HepG2 (cell line): ENCODE measurements around the gene SLC1A3. TPM values are rescaled to one million over a fixed set of nuclear protein-coding genes. Genes with fewer than 3 reads are reported as not detected.

Source experiments
- ATAC-seq: fragments of 200-7000 bp; cut with Tn5 transposase; 3 replicates; pipeline ENCODE4 v1.9.1; 2020; ENCODE audit warnings: mild to moderate bottlenecking, moderate library complexity
- BruUV-seq: library from RNA; stranded (reverse); fragments of 400-500 nt; replicated peaks from 2 replicates; lab custom pipeline; 2021; lab: Mats Ljungman, UMichigan
- CTCF ChIA-PET: fragments of 300-600 bp; formaldehyde crosslinking; extraction: SDS; loops from one replicate; lab custom pipeline; 2021; ENCODE audit warnings: low total read pairs, inconsistent platforms, low intra/inter-chr PET ratio; lab: Yijun Ruan, JAX
- POLR2A ChIA-PET: fragments of 350-600 bp; sonication (Branson Sonifier 250); formaldehyde crosslinking; loops from one replicate; lab custom pipeline; 2020; ENCODE audit warnings: antibody characterized with exemption, inconsistent platforms; lab: Yijun Ruan, JAX
- DNase-seq: peaks from one replicate; pipeline ENCODE4 v3.0.0-alpha.2; 2015; ENCODE audit warnings: low spot score
- FAIRE-seq: peaks from 3 replicates; lab custom pipeline; 2011; peaks lifted over from hg19 to GRCh38; lab: Jason Lieb, UNC
- H2AFZ ChIP-seq: one replicate; pipeline ENCODE4 v1.6.1; 2011; ENCODE audit warnings: low read length, inconsistent platforms
- H3K27ac ChIP-seq: fragments of 300-600 bp; 3 replicates; pipeline ENCODE4 v1.8.0; 2011; ENCODE audit warnings: mixed run types, mild to moderate bottlenecking, mixed read lengths, low read length, inconsistent platforms; ENCODE audit not compliant: insufficient read depth; ENCODE audit errors: extremely low read length
- H3K27me3 ChIP-seq, 2 experiments: fragments of 200-600 bp in 1 of 2; 2 replicates in 1 of 2; 3 replicates in 1 of 2; pipeline versions ENCODE4 v1.6.0 to v1.8.0; 2011; ENCODE audit warnings: low read length in 2 of 2, mild to moderate bottlenecking in 2 of 2, moderate library complexity in 2 of 2, inconsistent platforms in 1 of 2; ENCODE audit not compliant: insufficient read depth in 2 of 2, control insufficient read depth in 1 of 2
- H3K36me3 ChIP-seq, 2 experiments: fragments of 200-600 bp in 1 of 2; replicated peaks in 1 of 2; 2 replicates in 1 of 2; 3 replicates in 1 of 2; pipeline versions ENCODE4 v1.5.1 to v1.8.0; 2011; ENCODE audit warnings: low read length in 2 of 2, inconsistent platforms in 1 of 2; ENCODE audit not compliant: insufficient read depth in 2 of 2, control insufficient read depth in 1 of 2
- H3K4me1 ChIP-seq: 2 replicates; pipeline ENCODE4 v1.5.1; 2012; ENCODE audit warnings: low read length, inconsistent platforms; ENCODE audit not compliant: insufficient read depth
- H3K4me2 ChIP-seq: 2 replicates; pipeline ENCODE4 v1.6.0; 2011; ENCODE audit warnings: low read depth, low read length, inconsistent platforms
- H3K4me3 ChIP-seq, 3 experiments: fragments of 200-600 bp in 1 of 3; sonication (generic), shearing (Covaris generic) in 1 of 3; replicated peaks in 1 of 3; 2 replicates each; pipeline ENCODE4 v1.5.1; 2011 to 2016; ENCODE audit warnings: low read length in 3 of 3, inconsistent platforms in 2 of 3, low read depth in 2 of 3, mild to moderate bottlenecking in 2 of 3, control low read depth in 1 of 3, mixed read lengths in 1 of 3; ENCODE audit not compliant: insufficient read depth in 1 of 3
- H3K79me2 ChIP-seq: one replicate; pipeline ENCODE4 v1.6.1; 2011; ENCODE audit warnings: low read length, inconsistent platforms; ENCODE audit not compliant: insufficient read depth
- H3K9ac ChIP-seq: 2 replicates; pipeline ENCODE4 v1.6.0; 2011; ENCODE audit warnings: mild to moderate bottlenecking, low read depth, low read length, inconsistent platforms; ENCODE audit not compliant: insufficient read depth
- H3K9me3 ChIP-seq: 2 replicates; pipeline ENCODE4 v1.5.1; 2012; ENCODE audit warnings: mild to moderate bottlenecking, low read length
- H4K20me1 ChIP-seq: 2 replicates; pipeline ENCODE4 v1.6.0; 2011; ENCODE audit warnings: inconsistent platforms, mild to moderate bottlenecking, low read length, moderate library complexity; ENCODE audit not compliant: insufficient read depth
- CENPX ChIP-seq: sonication (generic); formaldehyde crosslinking; IDR thresholded peaks from 2 replicates; pipeline ENCODE4 v1.9.0; 2021; ENCODE audit warnings: mild to moderate bottlenecking, missing genetic modification reagents, moderate library complexity
- NBN ChIP-seq: fragments of 450-650 bp; conservative IDR thresholded peaks from 2 replicates; pipeline ENCODE4 v1.6.1; 2017
- RERE ChIP-seq: IDR thresholded peaks from 2 replicates; pipeline ENCODE4 v1.6.1; 2016; ENCODE audit warnings: low read depth, missing genetic modification reagents, missing compliant biosample characterization
- SNAPC2 ChIP-seq: sonication (generic); formaldehyde crosslinking; IDR thresholded peaks from 2 replicates; pipeline ENCODE4 v1.8.1; 2022; ENCODE audit warnings: mild to moderate bottlenecking, missing genetic modification reagents
- ZNF513 ChIP-seq: sonication (generic); formaldehyde crosslinking; conservative IDR thresholded peaks from 2 replicates; pipeline ENCODE4 v1.5.0; 2020; ENCODE audit warnings: missing genetic modification reagents
- WGBS: methylation state at CpG from one replicate; pipeline ENCODE4 v1.1.6; 2017; ENCODE audit warnings: low lambda C conversion rate; 5-methylcytosine and 5-hydroxymethylcytosine counted together
- in situ Hi-C: cut with HindIII; loops from 2 replicates; pipeline ENCODE4 v1.10.0; 2017; ENCODE audit warnings: low pct_unique_long_range_greater_than_20kb; ENCODE audit not compliant: extremely low pct_ligation_motif_present
- intact Hi-C: fragments of 100-400 bp; cut with micrococcal nuclease; formaldehyde crosslinking; loops from one replicate; pipeline ENCODE4 v1.10.0; 2022; ENCODE audit not compliant: unreplicated experiment
- polyA plus RNA-seq, 8 experiments: library from polyadenylated mRNA; depleted of rRNA in 3 of 8; stranded (reverse) in 7 of 8; unstranded in 1 of 8; fragments of >200 nt; fragmentation: Illumina TruSeq in 4 of 8; extraction: Trizol in 4 of 8; gene quantifications; 2 replicates each; pipeline versions ENCODE4 v1.2.1 to v1.2.3, GENCODE V29; 2011 to 2016; ENCODE audit warnings: low read depth in 4 of 8, missing spikeins in 1 of 8, mixed read lengths in 1 of 8; ENCODE audit not compliant: insufficient read depth in 1 of 8
- total RNA-seq, 5 experiments: library from RNA; depleted of rRNA; stranded (reverse); fragments of >200 nt; fragmentation: Illumina TruSeq; extraction: Trizol; gene quantifications; 2 replicates each; pipeline ENCODE4 v1.2.3, GENCODE V29; 2016; ENCODE audit warnings: low read depth in 1 of 5

Gene SLC1A3
- total and polyA plus RNA-seq, 2 of the 13 experiments (the other 11 are each of a cell fraction or from before 2014, with no cell fraction given): 0.09 TPM; not detected in 1

- no peak overlapping the region for H3K4me3 ChIP-seq
- in situ Hi-C loops (loop anchor here (10.0 kb wide), 1 partner anchor 272 kb away; no protein-coding TSS in a partner anchor), intact Hi-C loops (no loop called here)
- no peak for ATAC-seq
- no peaks in the 10 kb centered on the region for H3K79me2 ChIP-seq
- no peak for DNase-seq
- no peak for FAIRE-seq
- no TSS peak for BruUV-seq
- CTCF ChIA-PET: no interaction called here
- H3K9ac ChIP-seq: no peak overlapping the region
- H3K27ac ChIP-seq: no peak overlapping the region
- H2AFZ ChIP-seq: no peak overlapping the region
- 54% methylated on average over 5 of the region's 5 CpGs for WGBS
- H3K36me3 ChIP-seq: no peaks in the 10 kb centered on the region
- no peaks in the 10 kb centered on the region for H3K9me3 ChIP-seq
- no peak overlapping the region for H3K4me2 ChIP-seq
- no peaks in the 10 kb centered on the region; a peak in 1 of 5 replicates for H3K27me3 ChIP-seq
- H4K20me1 ChIP-seq: no peaks in the 10 kb centered on the region
- H3K4me1 ChIP-seq: no peaks in the 10 kb centered on the region
- TF ChIP-seq RERE (CRISPR knock-in tag) (no peak), ZNF513 (CRISPR knock-in tag) (no peak), NBN (no peak), CENPX (no peak), SNAPC2 (CRISPR knock-in tag) (no peak)
- TF ChIP-seq, all 625 proteins: peak for 0
- POLR2A ChIA-PET: no interaction called here
Measured at GRCh38 chr5:36733183-36733582, 126.8 kb downstream of the SLC1A3 start.
